GM23338 (cell line): Measurements from ENCODE around the gene GRID1. TPM values are rescaled to one million over a fixed set of nuclear protein-coding genes. Genes with fewer than 3 reads are reported as not detected.

Experiments used
- ATAC-seq: fragments of 200-7000 bp; cut with Tn5 transposase; 3 replicates; pipeline ENCODE4 v1.9.1; 2020
- DNase-seq: peaks from one replicate; pipeline ENCODE4 v3.0.0-alpha.2; 2015; ENCODE audit warnings: low spot score
- H2AFZ ChIP-seq: fragments of 200-600 bp; sonication (generic); 2 replicates; pipeline ENCODE4 v1.8.0; 2016; ENCODE audit warnings: antibody characterized with exemption, mild to moderate bottlenecking, moderate library complexity
- H3F3A ChIP-seq: fragments of 200-600 bp; sonication (generic); replicated peaks from 2 replicates; pipeline ENCODE4 v1.8.0; 2017; ENCODE audit warnings: antibody characterized with exemption, mixed run types, low read depth
- H3K27ac ChIP-seq: fragments of 200-600 bp; sonication (generic); 2 replicates; pipeline ENCODE4 v1.6.1; 2016; ENCODE audit warnings: low read depth
- H3K27me3 ChIP-seq: fragments of 200-600 bp; sonication (generic); 2 replicates; pipeline ENCODE4 v1.8.0; 2016; ENCODE audit warnings: mild to moderate bottlenecking, mixed run types, moderate library complexity; ENCODE audit not compliant: insufficient read depth
- H3K36me3 ChIP-seq: fragments of 200-600 bp; sonication (generic); 2 replicates; pipeline ENCODE4 v1.8.0; 2016; ENCODE audit warnings: mild to moderate bottlenecking; ENCODE audit not compliant: insufficient read depth
- H3K4me1 ChIP-seq: fragments of 200-600 bp; sonication (generic); 2 replicates; pipeline ENCODE4 v1.8.0; 2016; ENCODE audit warnings: mild to moderate bottlenecking, moderate library complexity; ENCODE audit not compliant: insufficient read depth
- H3K4me2 ChIP-seq: fragments of 200-600 bp; sonication (generic); 2 replicates; pipeline ENCODE4 v1.7.1; 2017; ENCODE audit warnings: mixed run types
- H3K4me3 ChIP-seq: fragments of 200-600 bp; sonication (generic); 2 replicates; pipeline ENCODE4 v1.6.1; 2016; ENCODE audit warnings: mixed run types
- H3K79me2 ChIP-seq: fragments of 200-600 bp; sonication (generic); replicated peaks from 2 replicates; pipeline ENCODE4 v1.8.0; 2017; ENCODE audit warnings: mild to moderate bottlenecking; ENCODE audit not compliant: insufficient read depth
- H3K9me2 ChIP-seq: fragments of 200-600 bp; sonication (generic); 2 replicates; pipeline ENCODE4 v1.8.0; 2017; ENCODE audit not compliant: insufficient read depth
- H4K20me1 ChIP-seq: fragments of 200-600 bp; sonication (generic); replicated peaks from 2 replicates; pipeline ENCODE4 v1.8.0; 2017; ENCODE audit warnings: mild to moderate bottlenecking; ENCODE audit not compliant: insufficient read depth
- H3K27ac Mint-ChIP-seq: 2 replicates; pipeline ENCODE4 v1.8.0; 2020; ENCODE audit warnings: inconsistent platforms, mild to moderate bottlenecking, moderate library complexity, mixed read lengths
- H3K27me3 Mint-ChIP-seq: 3 replicates; pipeline ENCODE4 v1.8.0; 2022; ENCODE audit warnings: low read depth, mild to moderate bottlenecking, moderate library complexity, mixed read lengths, inconsistent platforms; ENCODE audit not compliant: insufficient read depth, poor library complexity
- H3K36me3 Mint-ChIP-seq: 3 replicates; pipeline ENCODE4 v1.8.0; 2021; ENCODE audit warnings: low read depth, mild to moderate bottlenecking, inconsistent platforms, moderate library complexity, mixed read lengths
- H3K4me1 Mint-ChIP-seq: 3 replicates; pipeline ENCODE4 v1.8.0; 2020; ENCODE audit warnings: mild to moderate bottlenecking, inconsistent platforms, mixed read lengths
- H3K4me3 Mint-ChIP-seq: 3 replicates; pipeline ENCODE4 v1.8.0; 2021; ENCODE audit warnings: moderate library complexity, mild to moderate bottlenecking, inconsistent platforms, mixed read lengths
- H3K9me3 Mint-ChIP-seq: 3 replicates; pipeline ENCODE4 v1.8.0; 2020; ENCODE audit warnings: moderate library complexity, mild to moderate bottlenecking, inconsistent platforms, mixed read lengths
- CREB1 ChIP-seq: fragments of 250-450 bp; sonication (Bioruptor Pico); IDR thresholded peaks from 2 replicates; pipeline ENCODE4 v1.5.0; 2020; ENCODE audit warnings: low read depth, mild to moderate bottlenecking, moderate library complexity
- EZH2phosphoT487 ChIP-seq: fragments of 200-600 bp; sonication (generic); IDR thresholded peaks from one replicate; pipeline ENCODE4 v1.8.1; 2018; ENCODE audit warnings: antibody characterized with exemption; ENCODE audit not compliant: unreplicated experiment
- JUNB ChIP-seq: IDR thresholded peaks from one replicate; pipeline ENCODE4 v1.6.1; 2016; ENCODE audit warnings: antibody characterized with exemption; ENCODE audit not compliant: unreplicated experiment
- ZNF114 ChIP-seq: fragments of 250-450 bp; sonication (Bioruptor Pico); IDR thresholded peaks from 2 replicates; pipeline ENCODE4 v1.5.0; 2020; ENCODE audit warnings: mild to moderate bottlenecking, moderate library complexity
- ZNF331 ChIP-seq: fragments of 250-450 bp; sonication (Bioruptor Pico); IDR thresholded peaks from 2 replicates; pipeline ENCODE4 v1.5.0; 2020; ENCODE audit warnings: low read depth, mild to moderate bottlenecking, moderate library complexity
- polyA plus RNA-seq: library from polyadenylated mRNA; unstranded; fragments of >200 nt; fragmentation: Nextera tagmentation; extraction: Ambion mirVana; gene quantifications from 2 replicates; pipeline ENCODE4 v1.2.1, GENCODE V29; 2016
- total RNA-seq: library from RNA; depleted of rRNA; stranded (reverse); fragments of >200 nt; shearing (Covaris generic); gene quantifications from 2 replicates; pipeline ENCODE4 v1.2.3, GENCODE V29; 2014
- TF ChIP-seq, protein P1 (sequence below): IDR thresholded peaks from 2 replicates; pipeline ENCODE4 v1.6.1; 2016; ENCODE audit warnings: antibody characterized with exemption
- TF ChIP-seq, protein P2 (sequence below): fragments of 250-450 bp; sonication (Bioruptor Pico); IDR thresholded peaks from 2 replicates; pipeline ENCODE4 v1.5.0; 2020; ENCODE audit warnings: mild to moderate bottlenecking, moderate library complexity
- TF ChIP-seq, protein P3 (sequence below): IDR thresholded peaks from one replicate; pipeline ENCODE4 v1.6.1; 2018; ENCODE audit warnings: antibody characterized with exemption; ENCODE audit not compliant: unreplicated experiment

Gene GRID1
- total and polyA plus RNA-seq, 2 experiments from 2014 or later, result 0.14 to 0.15 TPM

DNA sequence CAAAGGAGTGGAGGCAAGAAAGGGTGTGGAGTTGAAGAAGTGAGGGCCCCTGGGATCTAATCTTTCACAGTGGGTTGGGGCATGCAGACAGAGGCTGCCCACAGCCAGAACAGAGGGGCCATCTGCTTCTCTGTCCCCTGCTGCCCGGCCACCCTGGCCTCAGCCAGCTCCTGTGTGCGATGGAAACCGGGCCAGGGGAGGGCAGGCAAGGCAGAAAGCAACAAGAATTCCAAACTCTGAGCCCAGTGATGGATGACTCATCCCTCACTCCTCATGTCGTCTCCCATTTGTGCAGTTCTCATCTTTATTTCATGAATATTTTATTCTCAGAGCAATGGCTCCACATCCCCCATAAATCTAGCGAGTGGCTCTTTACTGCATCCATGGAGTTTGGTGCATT, 757.1 kb downstream of the GRID1 start:
- Mint-ChIP-seq H3K27me3 (peaks cover 7% of the 10 kb centered on the region), H3K27ac (no peak overlapping the region), H3K4me3 (no peak overlapping the region), H3K9me3 (peaks cover 91% of the 10 kb centered on the region), H3K4me1 (no peaks in the 10 kb centered on the region), H3K36me3 (peaks cover 10% of the 10 kb centered on the region; the same call in 2 of the 3 replicates)
- TF ChIP-seq ZNF114 (CRISPR knock-in tag) (no peak), EZH2phosphoT487 (no peak), CREB1 (CRISPR knock-in tag) (no peak)
- TF ChIP-seq, protein P1, sequence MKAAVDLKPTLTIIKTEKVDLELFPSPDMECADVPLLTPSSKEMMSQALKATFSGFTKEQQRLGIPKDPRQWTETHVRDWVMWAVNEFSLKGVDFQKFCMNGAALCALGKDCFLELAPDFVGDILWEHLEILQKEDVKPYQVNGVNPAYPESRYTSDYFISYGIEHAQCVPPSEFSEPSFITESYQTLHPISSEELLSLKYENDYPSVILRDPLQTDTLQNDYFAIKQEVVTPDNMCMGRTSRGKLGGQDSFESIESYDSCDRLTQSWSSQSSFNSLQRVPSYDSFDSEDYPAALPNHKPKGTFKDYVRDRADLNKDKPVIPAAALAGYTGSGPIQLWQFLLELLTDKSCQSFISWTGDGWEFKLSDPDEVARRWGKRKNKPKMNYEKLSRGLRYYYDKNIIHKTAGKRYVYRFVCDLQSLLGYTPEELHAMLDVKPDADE, result no peak
- TF ChIP-seq, protein P2, sequence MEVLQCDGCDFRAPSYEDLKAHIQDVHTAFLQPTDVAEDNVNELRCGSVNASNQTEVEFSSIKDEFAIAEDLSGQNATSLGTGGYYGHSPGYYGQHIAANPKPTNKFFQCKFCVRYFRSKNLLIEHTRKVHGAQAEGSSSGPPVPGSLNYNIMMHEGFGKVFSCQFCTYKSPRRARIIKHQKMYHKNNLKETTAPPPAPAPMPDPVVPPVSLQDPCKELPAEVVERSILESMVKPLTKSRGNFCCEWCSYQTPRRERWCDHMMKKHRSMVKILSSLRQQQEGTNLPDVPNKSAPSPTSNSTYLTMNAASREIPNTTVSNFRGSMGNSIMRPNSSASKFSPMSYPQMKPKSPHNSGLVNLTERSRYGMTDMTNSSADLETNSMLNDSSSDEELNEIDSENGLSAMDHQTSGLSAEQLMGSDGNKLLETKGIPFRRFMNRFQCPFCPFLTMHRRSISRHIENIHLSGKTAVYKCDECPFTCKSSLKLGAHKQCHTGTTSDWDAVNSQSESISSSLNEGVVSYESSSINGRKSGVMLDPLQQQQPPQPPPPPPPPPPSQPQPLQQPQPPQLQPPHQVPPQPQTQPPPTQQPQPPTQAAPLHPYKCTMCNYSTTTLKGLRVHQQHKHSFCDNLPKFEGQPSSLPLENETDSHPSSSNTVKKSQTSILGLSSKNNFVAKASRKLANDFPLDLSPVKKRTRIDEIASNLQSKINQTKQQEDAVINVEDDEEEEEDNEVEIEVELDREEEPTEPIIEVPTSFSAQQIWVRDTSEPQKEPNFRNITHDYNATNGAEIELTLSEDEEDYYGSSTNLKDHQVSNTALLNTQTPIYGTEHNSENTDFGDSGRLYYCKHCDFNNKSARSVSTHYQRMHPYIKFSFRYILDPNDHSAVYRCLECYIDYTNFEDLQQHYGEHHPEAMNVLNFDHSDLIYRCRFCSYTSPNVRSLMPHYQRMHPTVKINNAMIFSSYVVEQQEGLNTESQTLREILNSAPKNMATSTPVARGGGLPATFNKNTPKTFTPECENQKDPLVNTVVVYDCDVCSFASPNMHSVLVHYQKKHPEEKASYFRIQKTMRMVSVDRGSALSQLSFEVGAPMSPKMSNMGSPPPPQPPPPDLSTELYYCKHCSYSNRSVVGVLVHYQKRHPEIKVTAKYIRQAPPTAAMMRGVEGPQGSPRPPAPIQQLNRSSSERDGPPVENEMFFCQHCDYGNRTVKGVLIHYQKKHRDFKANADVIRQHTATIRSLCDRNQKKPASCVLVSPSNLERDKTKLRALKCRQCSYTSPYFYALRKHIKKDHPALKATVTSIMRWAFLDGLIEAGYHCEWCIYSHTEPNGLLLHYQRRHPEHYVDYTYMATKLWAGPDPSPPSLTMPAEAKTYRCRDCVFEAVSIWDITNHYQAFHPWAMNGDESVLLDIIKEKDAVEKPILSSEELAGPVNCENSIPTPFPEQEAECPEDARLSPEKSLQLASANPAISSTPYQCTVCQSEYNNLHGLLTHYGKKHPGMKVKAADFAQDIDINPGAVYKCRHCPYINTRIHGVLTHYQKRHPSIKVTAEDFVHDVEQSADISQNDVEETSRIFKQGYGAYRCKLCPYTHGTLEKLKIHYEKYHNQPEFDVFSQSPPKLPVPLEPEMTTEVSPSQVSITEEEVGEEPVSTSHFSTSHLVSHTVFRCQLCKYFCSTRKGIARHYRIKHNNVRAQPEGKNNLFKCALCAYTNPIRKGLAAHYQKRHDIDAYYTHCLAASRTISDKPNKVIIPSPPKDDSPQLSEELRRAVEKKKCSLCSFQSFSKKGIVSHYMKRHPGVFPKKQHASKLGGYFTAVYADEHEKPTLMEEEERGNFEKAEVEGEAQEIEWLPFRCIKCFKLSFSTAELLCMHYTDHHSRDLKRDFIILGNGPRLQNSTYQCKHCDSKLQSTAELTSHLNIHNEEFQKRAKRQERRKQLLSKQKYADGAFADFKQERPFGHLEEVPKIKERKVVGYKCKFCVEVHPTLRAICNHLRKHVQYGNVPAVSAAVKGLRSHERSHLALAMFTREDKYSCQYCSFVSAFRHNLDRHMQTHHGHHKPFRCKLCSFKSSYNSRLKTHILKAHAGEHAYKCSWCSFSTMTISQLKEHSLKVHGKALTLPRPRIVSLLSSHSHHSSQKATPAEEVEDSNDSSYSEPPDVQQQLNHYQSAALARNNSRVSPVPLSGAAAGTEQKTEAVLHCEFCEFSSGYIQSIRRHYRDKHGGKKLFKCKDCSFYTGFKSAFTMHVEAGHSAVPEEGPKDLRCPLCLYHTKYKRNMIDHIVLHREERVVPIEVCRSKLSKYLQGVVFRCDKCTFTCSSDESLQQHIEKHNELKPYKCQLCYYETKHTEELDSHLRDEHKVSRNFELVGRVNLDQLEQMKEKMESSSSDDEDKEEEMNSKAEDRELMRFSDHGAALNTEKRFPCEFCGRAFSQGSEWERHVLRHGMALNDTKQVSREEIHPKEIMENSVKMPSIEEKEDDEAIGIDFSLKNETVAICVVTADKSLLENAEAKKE, result no peak
- DNase-seq (no peak), ATAC-seq (no peak)
- Histone ChIP-seq H3K79me2 (no peaks in the 10 kb centered on the region), H3F3A (no peaks in the 10 kb centered on the region), H3K36me3 (no peaks in the 10 kb centered on the region), H3K27me3 (no peaks in the 10 kb centered on the region), H4K20me1 (no peaks in the 10 kb centered on the region), H3K27ac (no peak overlapping the region), H3K4me1 (no peaks in the 10 kb centered on the region), H2AFZ (no peak overlapping the region), H3K4me3 (no peak overlapping the region), H3K9me2 (no peaks in the 10 kb centered on the region), H3K4me2 (no peak overlapping the region)

DNA sequence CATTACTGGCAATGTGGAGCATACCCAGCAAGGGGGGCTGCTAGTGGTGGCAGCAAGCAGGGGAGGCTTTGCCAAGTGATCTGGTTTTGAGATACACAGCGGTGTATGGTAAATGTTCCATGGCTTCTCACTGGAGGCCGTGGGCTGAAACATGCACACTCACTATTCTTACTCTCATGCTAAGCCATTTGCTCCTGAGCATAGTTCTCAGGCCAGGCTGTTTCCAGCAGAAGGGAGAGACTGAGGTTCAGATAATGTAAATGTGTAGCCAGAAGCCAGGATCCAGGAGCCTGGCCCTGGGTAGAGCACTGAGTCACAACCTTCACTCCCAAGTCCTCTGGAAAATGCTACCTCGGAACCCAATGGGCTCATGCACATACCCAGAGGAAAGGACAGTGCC, 757.9 kb downstream of the GRID1 start:
- peaks cover 10% of the 10 kb centered on the region; the same call in 2 of the 3 replicates for H3K36me3 Mint-ChIP-seq
- no peak for ATAC-seq
- H3K4me3 Mint-ChIP-seq, result no peak overlapping the region
- TF ChIP-seq JUNB (no peak), ZNF331 (no peak)
- TF ChIP-seq, protein P3, sequence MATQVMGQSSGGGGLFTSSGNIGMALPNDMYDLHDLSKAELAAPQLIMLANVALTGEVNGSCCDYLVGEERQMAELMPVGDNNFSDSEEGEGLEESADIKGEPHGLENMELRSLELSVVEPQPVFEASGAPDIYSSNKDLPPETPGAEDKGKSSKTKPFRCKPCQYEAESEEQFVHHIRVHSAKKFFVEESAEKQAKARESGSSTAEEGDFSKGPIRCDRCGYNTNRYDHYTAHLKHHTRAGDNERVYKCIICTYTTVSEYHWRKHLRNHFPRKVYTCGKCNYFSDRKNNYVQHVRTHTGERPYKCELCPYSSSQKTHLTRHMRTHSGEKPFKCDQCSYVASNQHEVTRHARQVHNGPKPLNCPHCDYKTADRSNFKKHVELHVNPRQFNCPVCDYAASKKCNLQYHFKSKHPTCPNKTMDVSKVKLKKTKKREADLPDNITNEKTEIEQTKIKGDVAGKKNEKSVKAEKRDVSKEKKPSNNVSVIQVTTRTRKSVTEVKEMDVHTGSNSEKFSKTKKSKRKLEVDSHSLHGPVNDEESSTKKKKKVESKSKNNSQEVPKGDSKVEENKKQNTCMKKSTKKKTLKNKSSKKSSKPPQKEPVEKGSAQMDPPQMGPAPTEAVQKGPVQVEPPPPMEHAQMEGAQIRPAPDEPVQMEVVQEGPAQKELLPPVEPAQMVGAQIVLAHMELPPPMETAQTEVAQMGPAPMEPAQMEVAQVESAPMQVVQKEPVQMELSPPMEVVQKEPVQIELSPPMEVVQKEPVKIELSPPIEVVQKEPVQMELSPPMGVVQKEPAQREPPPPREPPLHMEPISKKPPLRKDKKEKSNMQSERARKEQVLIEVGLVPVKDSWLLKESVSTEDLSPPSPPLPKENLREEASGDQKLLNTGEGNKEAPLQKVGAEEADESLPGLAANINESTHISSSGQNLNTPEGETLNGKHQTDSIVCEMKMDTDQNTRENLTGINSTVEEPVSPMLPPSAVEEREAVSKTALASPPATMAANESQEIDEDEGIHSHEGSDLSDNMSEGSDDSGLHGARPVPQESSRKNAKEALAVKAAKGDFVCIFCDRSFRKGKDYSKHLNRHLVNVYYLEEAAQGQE, result no peak
- TF ChIP-seq, protein P1, result no peak

More for the DNA sequence above, 757.9 kb downstream of the GRID1 start:
- Histone ChIP-seq H2AFZ (no peak overlapping the region), H3K79me2 (no peaks in the 10 kb centered on the region), H3K4me1 (no peaks in the 10 kb centered on the region), H3K27me3 (no peaks in the 10 kb centered on the region), H3K4me2 (no peak overlapping the region), H3F3A (no peaks in the 10 kb centered on the region), H3K36me3 (no peaks in the 10 kb centered on the region), H3K4me3 (no peak overlapping the region), H4K20me1 (no peaks in the 10 kb centered on the region), H3K9me2 (no peaks in the 10 kb centered on the region), H3K27ac (no peak overlapping the region)
- H3K27ac Mint-ChIP-seq, result no peak overlapping the region
- peaks cover 7% of the 10 kb centered on the region for H3K27me3 Mint-ChIP-seq
- H3K9me3 Mint-ChIP-seq, result peaks cover 91% of the 10 kb centered on the region
- no peak for DNase-seq
- H3K4me1 Mint-ChIP-seq, result no peaks in the 10 kb centered on the region
